NCI-H1417 treated with DMSO at 0.1 percent for 48 hours (cell line): ENCODE data around the gene TAAR1.
"Not testable (repeated sequence)": the region's sequence is repeated elsewhere in the genome, so short reads cannot be mapped to it uniquely, and the experiment has no call there.

ENCODE experiments used
- DNase-seq: peaks from one replicate; lab custom pipeline; 2025; lab: John Stamatoyannopoulos, UW

TAAR1 gene

DNA sequence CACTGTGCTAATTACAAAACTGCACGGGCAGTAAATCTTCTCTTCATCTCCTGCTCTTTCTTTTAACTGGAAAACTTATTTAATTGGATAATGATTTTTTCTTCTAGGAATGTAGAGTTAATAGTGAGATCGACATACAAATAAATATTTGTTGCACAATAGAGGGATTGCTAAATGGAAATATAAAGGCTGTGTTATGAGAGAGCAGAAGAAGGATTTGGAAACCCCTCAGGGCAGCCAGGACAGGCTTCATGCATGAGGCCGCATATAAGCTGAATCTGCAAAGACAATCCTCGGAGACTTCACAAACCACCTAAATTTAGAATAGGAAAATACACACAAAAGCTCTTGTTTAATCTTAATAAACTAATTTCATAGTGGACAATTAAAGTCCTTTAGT lies 2.9 kb upstream of the TAAR1 start:
- DNase-seq, result no peak

DNA sequence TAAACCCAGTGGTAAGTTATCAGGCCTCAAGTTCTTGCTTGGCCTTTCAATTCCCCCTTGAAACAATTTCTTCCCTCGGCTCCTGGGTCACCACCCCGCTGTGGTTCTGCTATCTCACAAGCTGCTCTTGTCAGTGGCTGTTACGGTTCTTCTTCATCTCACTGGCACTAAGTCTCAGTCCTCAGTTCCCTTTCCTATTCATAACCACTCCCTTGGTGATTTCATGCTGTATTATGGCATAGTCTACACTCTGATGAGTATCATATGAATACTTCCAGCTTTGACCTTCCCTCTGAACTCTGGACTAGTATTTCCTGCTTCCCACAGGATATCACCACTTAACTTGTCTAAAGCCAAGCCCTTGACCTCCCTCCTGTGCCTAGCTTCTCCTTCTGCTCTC lies 7.9 kb downstream of the TAAR1 start:
- no peak for DNase-seq

- no peak for DNase-seq
Observed at GRCh38 chr6:132650429-132650828, 8.6 kb downstream of the TAAR1 start.

GRCh38 chr6:132648828-132649227 lies 10.2 kb downstream of the TAAR1 start:
- DNase-seq, result no peak

DNA sequence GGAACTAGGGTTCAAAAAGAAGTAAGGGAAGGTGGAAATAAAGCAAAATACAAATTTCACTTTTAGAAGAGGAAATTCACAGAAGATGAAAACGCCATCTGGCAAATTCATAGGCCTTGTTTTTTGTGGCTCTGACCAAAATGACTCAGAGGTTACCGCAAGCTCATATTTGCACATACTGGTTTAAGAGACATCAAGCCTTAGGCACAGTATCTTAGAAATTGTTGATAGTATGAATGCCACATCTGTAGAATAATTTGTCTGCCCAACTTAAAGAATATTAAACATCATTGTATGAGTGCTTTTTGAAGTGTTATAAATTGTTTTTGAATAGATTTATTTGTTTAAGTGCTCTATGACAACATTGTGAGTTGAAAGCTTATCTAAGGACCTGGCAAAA lies 10.6 kb downstream of the TAAR1 start:
- DNase-seq, result no peak

- no peak for DNase-seq
Observed at GRCh38 chr6:132643547-132643946, 15.4 kb downstream of the TAAR1 start.

- not testable (repeated sequence) for DNase-seq
Observed at GRCh38 chr6:132637135-132637534, 21.8 kb downstream of the TAAR1 start.

- not testable (repeated sequence) for DNase-seq
Observed at GRCh38 chr6:132635906-132636305, 23.1 kb downstream of the TAAR1 start.

- DNase-seq, result not testable (repeated sequence)
Observed at GRCh38 chr6:132635288-132635687, 23.7 kb downstream of the TAAR1 start.

DNA sequence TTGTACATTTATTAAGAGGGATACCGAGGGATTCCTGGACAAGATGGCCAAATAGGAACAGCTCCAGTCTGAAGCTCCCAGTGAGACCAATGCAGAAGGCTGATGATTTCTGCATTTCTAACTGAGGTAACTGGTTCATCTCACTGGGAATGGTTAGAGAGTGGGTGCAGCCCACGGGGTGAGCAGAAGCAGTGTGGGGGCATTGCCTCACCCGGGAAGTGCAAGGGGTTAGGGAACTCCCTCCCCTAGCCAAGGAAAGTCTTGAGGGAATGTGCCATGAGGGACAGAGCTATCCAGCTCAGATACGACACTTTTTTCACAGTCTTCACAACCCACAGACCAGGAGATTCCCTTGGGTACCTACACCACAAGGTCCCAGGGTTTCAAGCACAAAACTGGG lies 24.2 kb downstream of the TAAR1 start:
- no peak for DNase-seq

GRCh38 chr6:132633362-132633761 lies 25.6 kb downstream of the TAAR1 start:
- DNase-seq, result no peak

DNA sequence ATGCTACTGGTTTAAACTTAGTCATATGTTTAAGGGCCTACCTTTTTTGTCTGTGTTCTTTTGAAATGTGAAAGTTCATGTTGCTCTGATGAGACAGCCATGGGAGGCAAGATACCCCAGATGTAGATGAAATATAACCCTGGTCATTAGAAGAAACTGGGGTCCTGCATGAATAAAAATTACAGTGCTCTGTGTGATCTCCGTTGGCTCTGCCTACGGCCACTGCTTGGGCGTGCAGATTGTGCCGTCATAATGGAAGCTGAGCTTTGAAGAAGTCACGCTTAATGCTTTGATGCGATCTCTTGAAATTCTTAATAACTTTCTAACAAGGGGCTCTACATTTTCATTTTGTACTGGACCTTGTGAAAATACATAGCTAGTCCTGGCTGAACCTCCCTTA lies 34.8 kb downstream of the TAAR1 start, which contains the start of gene TAAR2:
Gene TAAR2, minus strand, starts transcription at position 101 of the 400 bp plus-strand sequence. Its CDS starts 0 bp downstream, at position 101.
- no peak for DNase-seq

- DNase-seq, result no peak
Observed at GRCh38 chr6:132623106-132623845, 35.7 kb downstream of the TAAR1 start.

GRCh38 chr6:132616677-132617076 lies 42.3 kb downstream of the TAAR1 start:
- no peak for DNase-seq

GRCh38 chr6:132614554-132614953 lies 44.4 kb downstream of the TAAR1 start:
- no peak for DNase-seq

- no peak for DNase-seq
Observed at GRCh38 chr6:132612449-132613108, 46.4 kb downstream of the TAAR1 start.

GRCh38 chr6:132611616-132612015 lies 47.4 kb downstream of the TAAR1 start:
- DNase-seq, result no peak

- no peak for DNase-seq
Observed at GRCh38 chr6:132607544-132608233, 51.3 kb downstream of the TAAR1 start.

DNA sequence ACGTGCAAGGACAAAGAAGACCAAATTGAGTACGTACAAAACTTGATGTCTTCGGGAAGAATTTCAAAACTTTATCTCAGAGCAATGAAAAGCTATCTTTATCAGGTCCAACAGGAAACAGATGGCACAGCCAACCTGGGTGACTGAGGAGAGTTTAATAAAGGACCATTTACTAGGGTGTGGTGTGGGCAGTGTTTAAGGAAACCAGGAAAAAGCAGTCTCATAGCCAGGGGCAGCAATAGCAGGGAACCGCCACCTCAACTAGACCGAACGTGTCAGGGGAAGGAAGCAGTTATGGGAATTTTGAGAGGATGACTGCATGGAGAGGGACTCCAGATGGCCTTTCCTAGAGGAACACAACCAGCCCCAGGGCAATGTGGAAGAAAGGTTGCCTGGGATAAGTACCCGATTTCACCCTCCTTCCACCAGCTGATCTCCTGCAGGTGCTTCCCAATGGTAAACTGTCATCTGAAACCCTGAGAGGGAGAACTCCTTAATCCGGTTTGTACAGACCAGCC lies 54.3 kb downstream of the TAAR1 start:
- no peak for DNase-seq

DNA sequence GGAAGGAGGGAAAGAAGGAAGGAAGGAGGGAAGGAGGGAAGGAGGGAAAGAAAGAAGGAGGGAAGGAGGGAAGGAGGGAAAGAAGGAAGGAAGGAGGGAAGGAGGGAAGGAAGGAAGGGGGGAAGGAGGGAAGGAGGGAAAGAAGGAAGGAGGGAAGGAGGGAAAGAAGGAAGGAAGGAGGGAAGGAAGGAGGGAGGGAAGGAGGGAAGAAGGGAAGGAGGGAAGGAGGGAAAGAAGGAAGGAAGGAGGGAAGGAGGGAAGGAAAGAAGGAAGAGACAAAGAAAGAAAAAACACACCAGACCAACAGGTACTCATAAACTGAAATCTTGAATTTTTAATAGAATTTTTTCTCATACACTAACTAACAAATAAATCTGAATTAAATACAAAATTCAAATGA lies 58.1 kb downstream of the TAAR1 start:
- DNase-seq, result not testable (repeated sequence)

GRCh38 chr6:132598473-132598872 lies 60.5 kb downstream of the TAAR1 start:
- DNase-seq, result no peak

GRCh38 chr6:132596201-132596600 lies 62.8 kb downstream of the TAAR1 start:
- DNase-seq, result no peak
